GM18951 (cell line): ENCODE data around the gene ADAP1.
"Not testable (repeated sequence)": the region's sequence is repeated elsewhere in the genome, so short reads cannot be mapped to it uniquely, and the experiment has no call there.

ENCODE experiments used
- POLR2A ChIP-seq: IDR thresholded peaks from 4 replicates; pipeline ENCODE4 v1.6.1; 2011; ENCODE audit warnings: mild to moderate bottlenecking; ENCODE audit not compliant: insufficient read length, insufficient read depth; ENCODE audit errors: extremely low read depth
- in situ Hi-C: fragments of 300-500 bp; cut with MboI; formaldehyde crosslinking; loops from one replicate; pipeline ENCODE4 v1.12.0; 2022; ENCODE audit warnings: low sequenced_read_pairs, mixed read lengths, inconsistent platforms; ENCODE audit not compliant: unreplicated experiment

Gene ADAP1

DNA sequence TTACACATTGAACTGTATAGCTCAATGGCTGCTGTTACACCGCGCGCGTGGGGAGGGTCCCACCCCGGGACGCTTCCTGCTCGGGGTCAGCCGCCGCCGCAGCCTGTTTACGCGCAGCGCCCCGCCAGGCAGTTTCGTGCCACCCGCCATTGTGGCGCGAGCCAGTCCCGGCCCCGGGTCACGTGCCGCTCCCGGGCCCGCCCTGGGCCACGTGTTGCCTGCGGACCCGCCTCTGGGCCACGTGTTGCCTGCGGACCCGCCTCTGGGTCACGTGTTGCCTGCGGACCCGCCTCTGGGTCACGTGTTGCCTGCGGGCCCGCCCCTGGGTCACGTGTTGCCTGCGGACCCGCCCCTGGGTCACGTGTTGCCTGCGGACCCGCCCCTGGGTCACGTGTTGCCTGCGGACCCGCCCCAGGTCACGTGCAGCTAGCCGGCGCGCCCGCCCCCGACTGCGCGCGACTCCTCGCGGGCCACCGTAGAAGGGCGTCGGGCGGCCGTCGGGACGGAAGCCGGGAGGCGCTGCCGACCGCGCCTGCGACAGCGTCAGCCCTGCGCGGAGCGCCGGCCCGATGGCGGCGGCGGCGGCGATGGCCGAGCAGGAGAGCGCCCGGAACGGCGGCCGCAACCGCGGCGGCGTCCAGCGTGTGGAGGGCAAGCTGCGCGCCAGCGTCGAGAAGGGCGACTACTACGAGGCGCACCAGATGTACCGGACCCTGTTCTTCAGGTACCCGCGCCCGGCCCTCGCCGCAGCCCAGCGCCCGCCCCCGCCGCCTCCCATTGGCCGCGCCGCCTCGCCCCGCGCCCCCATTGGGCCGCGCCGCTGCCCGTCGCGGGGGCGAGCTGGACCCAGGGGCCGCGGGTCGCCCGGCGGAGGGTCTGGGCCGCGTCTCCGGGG, 78.2 kb downstream of the ADAP1 start, which contains the start of gene GET4:
TSS of gene GET4 (plus strand) at position 478 of the 895 bp plus-strand sequence. CDS start at position 570, 92 bp downstream.
- TF ChIP-seq POLR2A = peak; percentile 91
- in situ Hi-C loops = no loop called here

GRCh38 chr7:875476-876076, 78.9 kb downstream of the ADAP1 start:
- in situ Hi-C loops = no loop called here
- no peak for TF ChIP-seq POLR2A

DNA sequence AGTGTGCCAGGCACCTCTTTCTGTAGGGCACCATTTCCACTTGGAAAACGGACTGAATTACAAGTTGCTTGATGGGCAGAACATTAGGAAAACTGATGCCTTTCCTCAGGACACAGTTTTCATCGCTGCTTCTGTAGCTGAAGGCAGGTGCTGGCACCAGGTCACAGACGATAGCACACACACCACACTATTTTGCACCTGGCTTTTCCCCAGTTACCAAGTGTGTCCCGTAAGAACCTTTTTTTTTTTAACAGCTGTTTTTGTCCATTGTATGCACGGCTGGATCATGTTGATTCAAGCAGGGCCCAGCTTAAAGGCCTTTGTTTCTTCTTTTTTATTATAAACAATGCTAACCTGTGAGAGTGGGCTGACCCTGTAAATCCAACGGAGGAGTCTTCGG, 79.4 kb downstream of the ADAP1 start:
- TF ChIP-seq POLR2A = no peak
- in situ Hi-C loops = no loop called here

GRCh38 chr7:874031-874749, 80.3 kb downstream of the ADAP1 start:
- no peak for TF ChIP-seq POLR2A
- in situ Hi-C loops = no loop called here

- no peak for TF ChIP-seq POLR2A
- in situ Hi-C loops = no loop called here
Measured at GRCh38 chr7:873367-874002, 81.0 kb downstream of the ADAP1 start.

GRCh38 chr7:872685-873084, 81.8 kb downstream of the ADAP1 start:
- in situ Hi-C loops = not testable (repeated sequence)

DNA sequence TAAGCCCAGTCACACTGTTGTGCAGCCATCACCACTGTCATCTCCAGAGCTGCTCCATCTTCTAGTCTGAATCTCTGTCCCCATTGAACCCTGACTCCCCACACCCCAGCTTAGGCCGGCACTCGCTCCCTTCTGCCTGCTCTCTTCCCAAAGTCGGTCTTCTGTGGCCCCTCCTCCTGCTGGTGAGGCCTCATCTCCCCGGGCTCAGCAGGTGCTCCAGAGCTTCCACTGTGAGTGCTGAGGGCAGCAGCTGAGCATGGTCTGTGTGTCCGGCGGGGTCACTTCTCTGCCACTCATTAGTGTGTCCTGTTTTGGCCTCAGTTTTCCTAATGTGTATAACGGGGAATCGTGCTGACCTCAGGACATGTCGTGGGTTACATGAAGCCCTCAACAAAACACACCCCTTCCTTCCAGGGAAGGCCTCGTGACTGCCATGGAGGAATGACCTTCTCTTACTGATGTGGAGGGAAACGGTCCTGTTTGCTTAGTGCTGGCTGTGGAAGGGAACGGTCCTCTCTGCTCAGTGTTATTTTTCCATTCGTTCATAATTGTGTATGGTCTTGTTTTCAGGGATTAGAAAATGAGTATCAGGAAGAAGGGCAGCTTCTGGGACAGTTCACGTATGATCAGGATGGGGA, 82.5 kb downstream of the ADAP1 start:
- TF ChIP-seq POLR2A = no peak
- in situ Hi-C loops = no loop called here

GRCh38 chr7:869348-869747, 85.1 kb downstream of the ADAP1 start:
- no peak for TF ChIP-seq POLR2A
- in situ Hi-C loops = loop anchor here (10.0 kb wide), 2 partner anchors 85 to 555 kb away; no protein-coding TSS in a partner anchor

- TF ChIP-seq POLR2A = no peak
Measured at GRCh38 chr7:868189-868486, 86.3 kb downstream of the ADAP1 start.

GRCh38 chr7:867406-868188, 86.9 kb downstream of the ADAP1 start:
- TF ChIP-seq POLR2A = no peak
- in situ Hi-C loops = loop anchor here (10.0 kb wide), 2 partner anchors 83 to 553 kb away; no protein-coding TSS in a partner anchor

More at GRCh38 chr7:868189-868486, 86.3 kb downstream of the ADAP1 start:
- in situ Hi-C loops = loop anchor here (10.0 kb wide), 2 partner anchors 83 to 553 kb away; no protein-coding TSS in a partner anchor

DNA sequence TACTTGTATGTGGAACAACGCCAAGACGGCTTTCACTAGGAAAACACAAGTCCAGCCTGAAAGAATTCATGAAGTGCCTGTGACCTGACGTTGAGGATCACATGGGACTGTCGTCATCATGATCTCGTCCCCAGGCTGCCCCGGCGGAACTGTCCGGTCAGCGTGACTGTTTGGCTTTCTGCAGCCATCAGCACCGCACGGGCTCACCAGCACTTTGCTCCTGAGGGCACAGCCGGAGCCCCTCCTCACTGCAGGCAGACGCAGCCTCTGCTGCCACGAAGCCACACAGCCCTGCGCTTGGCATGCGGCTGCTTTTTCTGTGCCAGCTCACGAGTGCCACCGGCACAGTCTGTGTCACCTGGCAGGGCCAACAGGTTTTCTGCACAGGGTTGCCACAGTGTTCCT, 87.5 kb downstream of the ADAP1 start:
- in situ Hi-C loops = loop anchor here (10.0 kb wide), 2 partner anchors 82 to 552 kb away; no protein-coding TSS in a partner anchor

GRCh38 chr7:865921-866320, 88.6 kb downstream of the ADAP1 start:
- in situ Hi-C loops = loop anchor here (10.0 kb wide), 2 partner anchors 81 to 551 kb away; no protein-coding TSS in a partner anchor
- TF ChIP-seq POLR2A = no peak

More for the DNA sequence above, 87.5 kb downstream of the ADAP1 start:
- no peak for TF ChIP-seq POLR2A
